Suprapubic skin (tissue), 4 donors: ENCODE data around the gene SORCS2. TPM values are rescaled to one million over a fixed set of nuclear protein-coding genes. Genes with fewer than 3 reads are reported as not detected.

Experiments used
- DNase-seq, 2 donors: peaks; one replicate each; pipeline ENCODE4 v3.0.0-alpha.2; 2019; ENCODE audit warnings: low spot score in 2 of 2
- H3K27ac ChIP-seq: fragments of 200-600 bp; sonication (generic); one replicate; pipeline ENCODE4 v1.5.1; 2019
- H3K27me3 ChIP-seq: fragments of 200-600 bp; sonication (generic); one replicate; pipeline ENCODE4 v1.5.1; 2019
- H3K36me3 ChIP-seq: fragments of 200-600 bp; sonication (generic); one replicate; pipeline ENCODE4 v1.5.1; 2019
- H3K4me1 ChIP-seq: fragments of 200-600 bp; sonication (generic); one replicate; pipeline ENCODE4 v1.5.1; 2019
- H3K4me3 ChIP-seq: fragments of 200-600 bp; sonication (generic); one replicate; pipeline ENCODE4 v1.5.1; 2019; ENCODE audit warnings: mild to moderate bottlenecking
- H3K9me3 ChIP-seq: fragments of 200-600 bp; sonication (generic); one replicate; pipeline ENCODE4 v1.5.1; 2019
- CTCF ChIP-seq, 2 donors: fragments of 200-600 bp in 1 of 2; fragments of 450-650 bp in 1 of 2; sonication (generic) in 1 of 2; IDR thresholded peaks; one replicate each; pipeline ENCODE4 v1.5.1; 2016 to 2019; ENCODE audit warnings: antibody characterized with exemption in 2 of 2, mild to moderate bottlenecking in 1 of 2, moderate library complexity in 1 of 2
- EP300 ChIP-seq: sonication (generic); formaldehyde crosslinking; IDR thresholded peaks from one replicate; pipeline ENCODE4 v1.6.1; 2017; ENCODE audit warnings: antibody characterized with exemption
- POLR2A ChIP-seq, 2 donors: fragments of 450-650 bp; IDR thresholded peaks; one replicate each; pipeline ENCODE4 v1.6.1; 2017; ENCODE audit warnings: antibody characterized with exemption in 2 of 2, mild to moderate bottlenecking in 2 of 2, moderate library complexity in 2 of 2
- POLR2AphosphoS5 ChIP-seq, 3 donors: sonication (generic); formaldehyde crosslinking; IDR thresholded peaks; one replicate each; pipeline ENCODE4 v1.6.1; 2017; ENCODE audit warnings: antibody characterized with exemption in 3 of 3
- WGBS: methylation state at CpG from one replicate; pipeline ENCODE4 v1.1.5; 2018; 5-methylcytosine and 5-hydroxymethylcytosine counted together
- total RNA-seq, 4 donors: library from RNA; depleted of rRNA; stranded (reverse); fragments of >200 nt; gene quantifications; one replicate each; pipeline ENCODE4 v1.1.0, GENCODE V29; 2016

Gene SORCS2
- total RNA-seq, 4 donors from 2014 or later = 0.94 to 4.6 (median 1.3) TPM

GRCh38 chr4:7684294-7684693 lies 492.0 kb downstream of the SORCS2 start:
- WGBS = 74% methylated on average over 3 of the region's 3 CpGs
- Histone ChIP-seq H3K4me1 (no peaks in the 10 kb centered on the region), H3K27me3 (peaks cover 5% of the 10 kb centered on the region), H3K4me3 (no peak overlapping the region), H3K36me3 (no peaks in the 10 kb centered on the region), H3K9me3 (no peaks in the 10 kb centered on the region), H3K27ac (no peak overlapping the region)
- DNase-seq = no peak
- no peak for TF ChIP-seq EP300
- no peak for TF ChIP-seq POLR2A (IDR thresholded peaks at IDR 0.05)
- TF ChIP-seq CTCF (IDR thresholded peaks at IDR 0.05) = no peak

GRCh38 chr4:7686070-7686870 lies 493.9 kb downstream of the SORCS2 start:
- no peaks in the 10 kb centered on the region for H3K4me1 ChIP-seq
- H3K27ac ChIP-seq = no peak overlapping the region
- H3K36me3 ChIP-seq = no peaks in the 10 kb centered on the region
- H3K4me3 ChIP-seq = no peak overlapping the region
- WGBS = 86% methylated on average over 10 of the region's 19 CpGs
- no peak for TF ChIP-seq POLR2A (IDR thresholded peaks at IDR 0.05)
- no peak for TF ChIP-seq CTCF (IDR thresholded peaks at IDR 0.05)
- TF ChIP-seq POLR2AphosphoS5 (IDR thresholded peaks at IDR 0.05) = no peak
- TF ChIP-seq EP300 = no peak
- no peaks in the 10 kb centered on the region for H3K9me3 ChIP-seq
- H3K27me3 ChIP-seq = no peaks in the 10 kb centered on the region
- no peak for DNase-seq

DNA sequence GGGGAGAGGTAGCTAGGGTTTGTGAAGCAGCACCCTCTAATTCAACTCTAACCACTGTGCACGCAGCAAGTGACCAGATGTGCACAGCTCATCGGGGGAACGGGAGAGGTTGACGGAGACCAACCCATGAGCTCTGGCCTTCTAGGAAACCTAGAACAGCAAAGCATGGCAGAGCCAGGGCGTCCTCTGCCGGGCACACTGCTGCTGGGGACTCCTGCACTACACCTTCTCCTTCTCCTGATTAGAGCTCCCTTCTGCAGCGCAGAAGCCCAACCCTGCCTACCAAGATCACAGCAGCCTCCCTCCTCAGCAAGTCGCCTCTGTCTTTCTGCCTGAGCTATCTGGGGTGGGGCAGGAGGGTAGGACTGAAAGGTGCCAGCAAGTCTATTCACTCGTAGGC lies 494.7 kb downstream of the SORCS2 start:
- Histone ChIP-seq H3K27me3 (no peaks in the 10 kb centered on the region), H3K9me3 (no peaks in the 10 kb centered on the region), H3K4me3 (no peak overlapping the region), H3K4me1 (no peaks in the 10 kb centered on the region), H3K36me3 (no peaks in the 10 kb centered on the region), H3K27ac (no peak overlapping the region)
- TF ChIP-seq EP300 = no peak
- no peak for TF ChIP-seq CTCF (IDR thresholded peaks at IDR 0.05)
- no peak for TF ChIP-seq POLR2AphosphoS5 (IDR thresholded peaks at IDR 0.05)
- TF ChIP-seq POLR2A (IDR thresholded peaks at IDR 0.05) = no peak
- WGBS = 51% methylated on average over 9 of the region's 9 CpGs
- DNase-seq = no peak

GRCh38 chr4:7687796-7688195 lies 495.5 kb downstream of the SORCS2 start:
- no peaks in the 10 kb centered on the region for H3K4me1 ChIP-seq
- H3K4me3 ChIP-seq = no peak overlapping the region
- no peaks in the 10 kb centered on the region for H3K9me3 ChIP-seq
- no peak overlapping the region for H3K27ac ChIP-seq
- TF ChIP-seq POLR2A (IDR thresholded peaks at IDR 0.05) = no peak
- no peak for TF ChIP-seq CTCF (IDR thresholded peaks at IDR 0.05)
- no peak for TF ChIP-seq POLR2AphosphoS5 (IDR thresholded peaks at IDR 0.05)
- no peak for TF ChIP-seq EP300
- DNase-seq = no peak
- WGBS = 91% methylated on average over 9 of the region's 9 CpGs
- no peaks in the 10 kb centered on the region for H3K36me3 ChIP-seq
- H3K27me3 ChIP-seq = no peaks in the 10 kb centered on the region

DNA sequence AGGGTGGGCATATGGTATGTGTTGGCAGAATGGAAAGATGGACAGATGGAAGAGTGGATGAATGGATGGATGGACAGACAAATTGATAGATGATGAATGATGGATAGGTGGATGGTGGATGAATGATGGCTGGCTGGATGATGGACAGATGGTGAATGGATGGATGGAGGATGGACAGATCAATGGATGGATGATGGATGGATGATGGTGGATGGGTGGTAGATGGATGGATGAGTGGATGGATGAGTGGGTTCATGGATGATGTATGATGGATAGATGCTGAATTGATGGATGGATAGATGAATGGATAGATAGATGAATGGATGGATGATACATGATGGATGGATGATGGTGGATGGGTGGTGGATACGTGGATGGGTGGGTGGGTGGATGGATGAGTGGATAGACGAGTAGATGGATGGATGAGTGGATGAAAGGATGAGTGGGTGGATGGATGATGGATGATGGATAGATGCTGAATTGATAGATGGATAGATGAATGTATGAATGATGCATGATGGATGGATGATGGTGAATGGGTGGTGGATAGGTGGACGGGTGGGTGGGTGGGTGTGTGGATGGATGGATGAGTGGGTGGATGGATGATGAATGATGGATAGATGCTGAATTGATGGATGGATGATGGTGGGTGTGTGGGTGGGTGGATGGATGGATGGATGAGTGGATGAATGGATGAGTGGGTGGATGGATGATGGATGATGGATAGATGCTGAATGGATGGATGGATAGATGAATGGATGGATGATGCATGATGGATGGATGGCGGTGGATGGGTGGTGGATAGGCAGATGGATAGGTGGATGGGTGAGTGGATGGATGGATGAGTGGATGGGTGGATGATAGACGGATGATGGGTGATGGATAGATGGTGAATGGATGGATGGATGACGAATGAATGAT lies 497.7 kb downstream of the SORCS2 start:
- no peak for DNase-seq
- no peaks in the 10 kb centered on the region for H3K9me3 ChIP-seq
- no peaks in the 10 kb centered on the region for H3K36me3 ChIP-seq
- no peak overlapping the region for H3K4me3 ChIP-seq
- H3K4me1 ChIP-seq = no peaks in the 10 kb centered on the region
- H3K27ac ChIP-seq = no peak overlapping the region
- 94% methylated on average over 6 of the region's 6 CpGs for WGBS
- no peaks in the 10 kb centered on the region for H3K27me3 ChIP-seq
- no peak for TF ChIP-seq POLR2A (IDR thresholded peaks at IDR 0.05)
- TF ChIP-seq POLR2AphosphoS5 (IDR thresholded peaks at IDR 0.05) = no peak
- no peak for TF ChIP-seq CTCF (IDR thresholded peaks at IDR 0.05)
- no peak for TF ChIP-seq EP300
